Immature natural killer cell (primary cell): Measurements from ENCODE around the gene COX6A1. TPM values are rescaled to one million over a fixed set of nuclear protein-coding genes. Genes with fewer than 3 reads are reported as not detected.
A peak's percentile ranks its signal among the peaks of the same experiment; 100 is the strongest.
"Not testable (repeated sequence)": the region's sequence is repeated elsewhere in the genome, so short reads cannot be mapped to it uniquely, and the experiment has no call there.

ENCODE experiments used
- DNase-seq, 3 donors: peaks; one replicate each; pipeline ENCODE4 v3.0.0; 2022; ENCODE audit warnings: mixed read lengths in 1 of 3
- H3K27ac Mint-ChIP-seq, 6 donors: one replicate each; pipeline ENCODE4 v1.8.0; 2020; ENCODE audit warnings: mixed read lengths in 6 of 6, mild to moderate bottlenecking in 5 of 6, inconsistent platforms in 4 of 6, moderate library complexity in 3 of 6
- H3K27me3 Mint-ChIP-seq, 3 donors: one replicate each; pipeline ENCODE4 v1.8.0; 2020 to 2021; ENCODE audit warnings: low read depth in 3 of 3, mild to moderate bottlenecking in 3 of 3, mixed read lengths in 3 of 3, moderate library complexity in 3 of 3, inconsistent platforms in 1 of 3
- H3K36me3 Mint-ChIP-seq, 3 donors: one replicate each; pipeline ENCODE4 v1.8.0; 2020; ENCODE audit warnings: mixed read lengths in 3 of 3, inconsistent platforms in 2 of 3, mild to moderate bottlenecking in 2 of 3
- H3K4me1 Mint-ChIP-seq, 2 donors: one replicate each; pipeline ENCODE4 v1.8.0; 2020; ENCODE audit warnings: inconsistent platforms in 2 of 2, mild to moderate bottlenecking in 2 of 2, mixed read lengths in 2 of 2, moderate library complexity in 1 of 2
- H3K4me3 Mint-ChIP-seq, 5 donors: one replicate each; pipeline ENCODE4 v1.8.0; 2020; ENCODE audit warnings: mild to moderate bottlenecking in 5 of 5, mixed read lengths in 5 of 5, inconsistent platforms in 3 of 5, moderate library complexity in 3 of 5
- H3K9me3 Mint-ChIP-seq, 6 donors: one replicate each; pipeline ENCODE4 v1.8.0; 2020; ENCODE audit warnings: mild to moderate bottlenecking in 6 of 6, mixed read lengths in 6 of 6, inconsistent platforms in 4 of 6, moderate library complexity in 3 of 6
- polyA plus RNA-seq, 3 donors: library from polyadenylated mRNA; unstranded; fragments of 300-500 nt; fragmentation: Illumina TruSeq; gene quantifications; one replicate each; pipeline ENCODE4 v1.2.3, GENCODE V29; 2021

The COX6A1 gene
- polyA plus RNA-seq, 3 donors from 2014 or later: 859 to 1,309 (median 1,192) TPM

GRCh38 chr12:120481022-120481767, 43.3 kb downstream of the COX6A1 start:
- H3K27me3 Mint-ChIP-seq: peaks cover 3 to 12% (median 8%) of the 10 kb centered on the region in 3 donors
- H3K27ac Mint-ChIP-seq: peak overlapping the region; percentile 94 to 100 (median 98)
- peaks cover 56 to 58% of the 10 kb centered on the region in 2 donors for H3K4me1 Mint-ChIP-seq
- DNase-seq: peak; percentile 76 to 79 (median 78)
- no peaks in the 10 kb centered on the region for H3K9me3 Mint-ChIP-seq
- H3K36me3 Mint-ChIP-seq: peaks cover 8 to 14% (median 8%) of the 10 kb centered on the region in 3 donors
- H3K4me3 Mint-ChIP-seq: peak overlapping the region; percentile 87 to 95 (median 89)

DNA sequence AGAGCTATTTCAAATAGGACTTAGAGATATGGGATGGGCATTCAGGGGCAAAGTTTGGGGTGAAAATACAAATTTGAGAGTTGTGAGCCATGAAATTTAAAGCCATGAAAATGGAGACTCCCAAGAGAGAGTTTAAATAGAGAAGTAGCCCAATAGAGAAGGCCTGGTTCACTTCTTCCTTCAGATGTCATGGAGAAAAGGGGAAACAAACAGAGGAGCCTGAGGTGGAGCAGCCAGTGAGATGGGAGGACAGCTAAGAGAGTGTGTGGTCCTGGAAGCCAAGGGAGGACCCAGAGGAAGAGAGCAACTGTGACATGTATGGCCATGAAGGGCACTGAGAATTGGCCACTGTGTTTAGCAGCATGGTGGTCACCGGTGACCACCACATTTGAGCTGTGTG, 45.7 kb downstream of the COX6A1 start:
- Mint-ChIP-seq H3K27ac (peak overlapping the region in 5 of 6 donors; percentile 43 to 89 (median 76)), H3K4me1 (peaks cover 52 to 57% of the 10 kb centered on the region in 2 donors), H3K36me3 (peaks cover 8 to 19% (median 15%) of the 10 kb centered on the region in 3 donors), H3K9me3 (no peaks in the 10 kb centered on the region), H3K27me3 (peaks cover 3 to 11% (median 8%) of the 10 kb centered on the region in 3 donors), H3K4me3 (peak overlapping the region in 2 of 5 donors; percentile 3 to 8)
- no peak for DNase-seq

- Mint-ChIP-seq H3K27ac (no peak overlapping the region), H3K9me3 (no peaks in the 10 kb centered on the region), H3K27me3 (peaks cover 0 to 4% (median 2%) of the 10 kb centered on the region in 3 donors), H3K4me3 (no peak overlapping the region), H3K36me3 (peaks cover 13 to 24% (median 15%) of the 10 kb centered on the region in 3 donors), H3K4me1 (peaks cover 36 to 44% of the 10 kb centered on the region in 2 donors)
- DNase-seq: no peak
These were observed 48.3 kb downstream of the COX6A1 start for GRCh38 chr12:120485961-120486881.

- not testable (repeated sequence) for H3K4me3 Mint-ChIP-seq, H3K9me3 Mint-ChIP-seq, H3K27me3 Mint-ChIP-seq, DNase-seq
- Mint-ChIP-seq H3K36me3 (peaks cover 11 to 22% (median 15%) of the 10 kb centered on the region in 3 donors), H3K4me1 (peaks cover 24 to 31% of the 10 kb centered on the region in 2 donors), H3K27ac (peak overlapping the region in 2 of 6 donors; percentile 8 to 23)
These were observed 49.6 kb downstream of the COX6A1 start for GRCh38 chr12:120487552-120487951.

- Mint-ChIP-seq H3K4me1 (peaks cover 19 to 25% of the 10 kb centered on the region in 2 donors), H3K27me3 (no peaks in the 10 kb centered on the region), H3K36me3 (peaks cover 9 to 20% (median 15%) of the 10 kb centered on the region in 3 donors), H3K4me3 (no peak overlapping the region), H3K9me3 (no peaks in the 10 kb centered on the region), H3K27ac (peak overlapping the region in 4 of 6 donors; percentile 17 to 45 (median 32))
- DNase-seq: no peak
These were observed 50.2 kb downstream of the COX6A1 start for GRCh38 chr12:120488057-120488640.

DNA sequence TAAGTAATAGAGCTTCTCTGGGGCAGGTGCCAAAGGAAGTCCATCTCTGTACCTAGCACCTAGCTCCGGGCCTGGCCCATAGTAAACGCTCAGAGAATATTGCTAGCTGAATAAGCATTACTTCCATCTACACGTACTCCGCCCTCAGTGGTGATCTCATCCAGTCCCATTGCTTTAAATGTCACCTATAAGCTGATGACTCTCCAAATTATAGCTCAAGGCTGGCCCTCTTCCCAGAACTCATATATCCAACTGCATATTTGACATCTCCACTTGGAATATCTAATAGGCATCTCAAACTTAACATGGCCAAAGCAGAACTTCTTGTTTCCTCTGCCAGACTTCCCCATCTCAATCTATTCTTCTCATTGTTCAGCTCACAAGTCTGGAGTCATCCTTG, 51.1 kb downstream of the COX6A1 start:
- Mint-ChIP-seq H3K27me3 (no peaks in the 10 kb centered on the region), H3K9me3 (no peaks in the 10 kb centered on the region), H3K36me3 (peaks cover 5 to 12% (median 11%) of the 10 kb centered on the region in 3 donors), H3K4me3 (no peak overlapping the region), H3K4me1 (peaks cover 11 to 16% of the 10 kb centered on the region in 2 donors), H3K27ac (peak overlapping the region in 2 of 6 donors; percentile 9 to 22)
- DNase-seq: no peak

DNA sequence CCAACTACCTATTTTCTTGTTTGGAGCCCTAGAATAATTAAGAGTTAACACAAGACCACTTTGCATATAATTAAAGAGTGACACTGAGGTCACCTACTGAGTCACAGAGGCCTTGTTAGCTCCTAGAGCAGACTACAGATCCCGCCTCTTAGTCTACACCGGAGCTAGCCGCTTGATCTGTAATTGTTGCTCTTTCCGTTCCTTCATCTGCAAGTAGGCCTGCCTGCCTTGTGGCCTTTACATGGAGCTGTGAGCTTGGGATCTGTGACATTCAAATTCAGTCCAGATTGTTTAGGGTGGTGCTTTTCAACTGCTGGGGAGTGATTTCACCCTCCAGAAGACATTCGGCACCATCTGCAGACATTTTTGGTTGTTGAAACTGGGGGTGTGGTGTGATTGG, 52.4 kb downstream of the COX6A1 start:
- H3K36me3 Mint-ChIP-seq: peaks cover 5 to 11% (median 10%) of the 10 kb centered on the region in 3 donors
- H3K4me1 Mint-ChIP-seq: peaks cover 16 to 21% of the 10 kb centered on the region in 2 donors
- H3K4me3 Mint-ChIP-seq: no peak overlapping the region
- peaks cover 0 to 2% (median 0%) of the 10 kb centered on the region in 3 donors for H3K27me3 Mint-ChIP-seq
- no peak for DNase-seq
- peak overlapping the region in 1 of 6 donors; percentile 55 for H3K27ac Mint-ChIP-seq
- H3K9me3 Mint-ChIP-seq: no peaks in the 10 kb centered on the region

Other genes with a start within 250 kb of the COX6A1 start
- 10 to 100 TPM in 2 of 3 donors, 1 to 10 TPM in 1; 9.7 to 26.4 (median 11.3) TPM for gene GCN1, start 243.4 kb upstream of the COX6A1 start, polyA plus RNA-seq
- gene RPLP0, start 237.0 kb upstream of the COX6A1 start, polyA plus RNA-seq: 1,000 to 10,000 TPM in 1 of 3 donors, 100 to 1,000 TPM in 2; 528 to 1,271 (median 768) TPM
- 100 to 1,000 TPM; 132 to 310 (median 240) TPM for gene PXN, start 172.4 kb upstream of the COX6A1 start, polyA plus RNA-seq
- 10 to 100 TPM in 1 of 3 donors, not detected in 2; 70.0 TPM for gene RNU4-2, start 146.2 kb upstream of the COX6A1 start, polyA plus RNA-seq
- not detected for gene RNU4-1, start 144.9 kb upstream of the COX6A1 start, polyA plus RNA-seq
- gene SIRT4, start 135.8 kb upstream of the COX6A1 start, polyA plus RNA-seq: 1 to 10 TPM in 2 of 3 donors, not detected in 1; 1.5 to 1.9 TPM
- gene PLA2G1B, start 110.3 kb upstream of the COX6A1 start, polyA plus RNA-seq: under 1 TPM in 1 of 3 donors, not detected in 2; 0.76 TPM
- not detected for gene MSI1, start 68.9 kb upstream of the COX6A1 start, polyA plus RNA-seq
- 10 to 100 TPM; 66.4 to 76.8 (median 69.2) TPM for gene TRIAP1, start 8.3 kb downstream of the COX6A1 start, polyA plus RNA-seq
- 10 to 100 TPM in 2 of 3 donors, 1 to 10 TPM in 1; 8.3 to 26.7 (median 23.3) TPM for gene GATC, start 8.3 kb downstream of the COX6A1 start, polyA plus RNA-seq
- 100 to 1,000 TPM; 221 to 292 (median 271) TPM for gene SRSF9, start 31.6 kb downstream of the COX6A1 start, polyA plus RNA-seq
- 100 to 1,000 TPM; 399 to 508 (median 457) TPM for gene DYNLL1, start 58.0 kb downstream of the COX6A1 start, polyA plus RNA-seq
- gene COQ5, start 91.0 kb downstream of the COX6A1 start, polyA plus RNA-seq: 10 to 100 TPM; 39.7 to 51.8 (median 49.6) TPM
- gene RNF10, start 96.2 kb downstream of the COX6A1 start, polyA plus RNA-seq: 100 to 1,000 TPM in 1 of 3 donors, 10 to 100 TPM in 2; 60.3 to 154 (median 66.5) TPM
- gene POP5, start 143.3 kb downstream of the COX6A1 start, polyA plus RNA-seq: 100 to 1,000 TPM in 2 of 3 donors, 10 to 100 TPM in 1; 86.2 to 110 (median 101) TPM
- gene CABP1, start 202.5 kb downstream of the COX6A1 start, polyA plus RNA-seq: not detected
- 100 to 1,000 TPM in 1 of 3 donors, 10 to 100 TPM in 2; 77.7 to 109 (median 81.6) TPM for gene MLEC, start 249.0 kb downstream of the COX6A1 start, polyA plus RNA-seq